Skin of body (tissue), 3 donors: Measurements from ENCODE around the gene GALR2. TPM values are rescaled to one million over a fixed set of nuclear protein-coding genes. Genes with fewer than 3 reads are reported as not detected.

ENCODE experiments used
- DNase-seq: peaks from one replicate; lab custom pipeline; 2025; lab: John Stamatoyannopoulos, UW
- small RNA-seq: library from RNA; depleted of rRNA; stranded (forward); fragments of <200 nt; gene quantifications from one replicate; pipeline ENCODE3, GENCODE V24; 2014; ENCODE audit warnings: low replicate concordance
- total RNA-seq: library from RNA; depleted of rRNA; stranded (reverse); fragments of >200 nt; gene quantifications from one replicate; pipeline ENCODE4 v1.2.3, GENCODE V29; 2014

GALR2 gene
- total RNA-seq, 1 donor from 2014 or later: not detected

GRCh38 chr17:76124582-76125390 is 50.2 kb downstream of the GALR2 start:
- DNase-seq: no peak

- no peak for DNase-seq
Observed at GRCh38 chr17:76125391-76125675, 50.8 kb downstream of the GALR2 start.

GRCh38 chr17:76125922-76126321 is 51.3 kb downstream of the GALR2 start:
- DNase-seq: no peak

Small RNA genes lying within 50 kb of the gene (small RNA-seq; reads per million reads assigned to genes)
- gene MIR6868: 0.33 reads per million, percentile 37 among the genes with 10 or more reads in this experiment

Other genes starting within 250 kb of the GALR2 start
- 8.5 TPM for gene UNC13D, start 230.4 kb upstream of the GALR2 start, total RNA-seq
- 33.9 TPM for gene WBP2, start 219.4 kb upstream of the GALR2 start, total RNA-seq
- 21.5 TPM for gene TRIM47, start 196.2 kb upstream of the GALR2 start, total RNA-seq
- 9.2 TPM for gene TRIM65, start 177.8 kb upstream of the GALR2 start, total RNA-seq
- 20.8 TPM for gene MRPL38, start 169.9 kb upstream of the GALR2 start, total RNA-seq
- 11.5 TPM for gene FBF1, start 133.7 kb upstream of the GALR2 start, total RNA-seq
- 57.9 TPM for gene ACOX1, start 95.6 kb upstream of the GALR2 start, total RNA-seq
- gene TEN1, start 95.5 kb upstream of the GALR2 start, total RNA-seq: 16.0 TPM
- gene CDK3, start 73.9 kb upstream of the GALR2 start, total RNA-seq: 7.6 TPM
- gene EVPL, start 47.5 kb upstream of the GALR2 start, total RNA-seq: 43.7 TPM
- gene SRP68, start 2.3 kb upstream of the GALR2 start, total RNA-seq: 48.8 TPM
- not detected for gene ZACN, start 4.4 kb downstream of the GALR2 start, total RNA-seq
- gene EXOC7, start 29.0 kb downstream of the GALR2 start, total RNA-seq: 65.8 TPM
- 0.30 TPM for gene FOXJ1, start 66.5 kb downstream of the GALR2 start, total RNA-seq
- 5.2 TPM for gene RNF157, start 165.7 kb downstream of the GALR2 start, total RNA-seq
- 8.2 TPM for gene UBALD2, start 190.6 kb downstream of the GALR2 start, total RNA-seq
- gene QRICH2, start 233.5 kb downstream of the GALR2 start, total RNA-seq: 2.5 TPM